Subcutaneous adipose tissue (tissue), 4 donors: ENCODE data around the gene ATP5PF. TPM values are rescaled to one million over a fixed set of nuclear protein-coding genes. Genes with fewer than 3 reads are reported as not detected.

Source experiments
- total RNA-seq, 4 donors: library from RNA; depleted of rRNA; stranded (reverse); fragments of >200 nt; gene quantifications; one replicate each; pipeline ENCODE4 v1.1.0, GENCODE V29; 2016
- TF ChIP-seq, protein P1 (sequence below): fragments of 450-650 bp; IDR thresholded peaks from one replicate; pipeline ENCODE4 v1.5.1; 2016; ENCODE audit warnings: low read depth, mild to moderate bottlenecking, control low read depth, antibody characterized with exemption, moderate library complexity

Gene ATP5PF, protein sequence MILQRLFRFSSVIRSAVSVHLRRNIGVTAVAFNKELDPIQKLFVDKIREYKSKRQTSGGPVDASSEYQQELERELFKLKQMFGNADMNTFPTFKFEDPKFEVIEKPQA
- total RNA-seq: 100 to 1,000 TPM; 103 to 310 (median 116) TPM

DNA sequence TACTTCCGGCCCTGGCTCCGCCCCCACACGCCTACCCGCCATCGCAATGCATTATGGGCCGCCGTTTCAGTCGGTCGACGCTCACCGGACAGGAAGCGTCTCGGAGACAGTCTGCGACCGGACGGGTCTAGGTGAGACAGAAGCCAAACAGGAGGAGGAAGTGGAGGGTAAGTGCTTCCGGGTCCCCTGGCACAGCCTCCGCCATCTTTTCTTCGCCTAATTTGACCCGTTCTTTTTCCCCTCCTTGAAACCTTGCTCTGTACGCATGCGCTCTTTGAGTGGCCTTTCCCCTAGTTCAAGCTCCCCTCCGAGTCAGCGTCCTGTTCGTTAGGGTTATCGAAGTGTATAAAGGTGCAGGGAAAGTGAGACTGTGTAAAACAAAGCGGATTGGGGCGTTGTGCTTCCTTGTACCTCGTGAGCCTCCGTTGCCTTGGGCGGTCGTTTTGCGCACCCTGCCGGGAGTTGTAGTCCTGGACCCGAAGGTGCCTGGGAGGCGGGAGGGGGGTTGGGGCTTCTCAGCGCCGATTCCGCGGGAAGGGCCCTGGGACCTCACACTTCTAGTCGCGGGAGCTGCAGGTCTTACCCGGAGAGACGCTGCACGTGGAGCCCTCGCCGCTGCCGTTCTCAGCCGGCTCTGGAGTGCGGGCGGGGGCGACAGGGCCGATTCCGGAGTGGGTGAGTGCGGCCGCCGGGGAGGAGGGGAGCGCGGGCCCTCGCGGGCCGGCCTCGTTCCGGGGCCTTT is at the start of gene ATP5PF, which contains the start of gene GABPA:
TSS of gene ATP5PF (minus strand) at position 1 of the 742 bp plus-strand sequence. CDS start 5,110 bp downstream, outside the sequence.
TSS of gene GABPA (plus strand) at position 69 of the 742 bp plus-strand sequence. CDS start 6,627 bp downstream, outside the sequence.
- TF ChIP-seq, protein P1, sequence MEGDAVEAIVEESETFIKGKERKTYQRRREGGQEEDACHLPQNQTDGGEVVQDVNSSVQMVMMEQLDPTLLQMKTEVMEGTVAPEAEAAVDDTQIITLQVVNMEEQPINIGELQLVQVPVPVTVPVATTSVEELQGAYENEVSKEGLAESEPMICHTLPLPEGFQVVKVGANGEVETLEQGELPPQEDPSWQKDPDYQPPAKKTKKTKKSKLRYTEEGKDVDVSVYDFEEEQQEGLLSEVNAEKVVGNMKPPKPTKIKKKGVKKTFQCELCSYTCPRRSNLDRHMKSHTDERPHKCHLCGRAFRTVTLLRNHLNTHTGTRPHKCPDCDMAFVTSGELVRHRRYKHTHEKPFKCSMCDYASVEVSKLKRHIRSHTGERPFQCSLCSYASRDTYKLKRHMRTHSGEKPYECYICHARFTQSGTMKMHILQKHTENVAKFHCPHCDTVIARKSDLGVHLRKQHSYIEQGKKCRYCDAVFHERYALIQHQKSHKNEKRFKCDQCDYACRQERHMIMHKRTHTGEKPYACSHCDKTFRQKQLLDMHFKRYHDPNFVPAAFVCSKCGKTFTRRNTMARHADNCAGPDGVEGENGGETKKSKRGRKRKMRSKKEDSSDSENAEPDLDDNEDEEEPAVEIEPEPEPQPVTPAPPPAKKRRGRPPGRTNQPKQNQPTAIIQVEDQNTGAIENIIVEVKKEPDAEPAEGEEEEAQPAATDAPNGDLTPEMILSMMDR: no peak

DNA sequence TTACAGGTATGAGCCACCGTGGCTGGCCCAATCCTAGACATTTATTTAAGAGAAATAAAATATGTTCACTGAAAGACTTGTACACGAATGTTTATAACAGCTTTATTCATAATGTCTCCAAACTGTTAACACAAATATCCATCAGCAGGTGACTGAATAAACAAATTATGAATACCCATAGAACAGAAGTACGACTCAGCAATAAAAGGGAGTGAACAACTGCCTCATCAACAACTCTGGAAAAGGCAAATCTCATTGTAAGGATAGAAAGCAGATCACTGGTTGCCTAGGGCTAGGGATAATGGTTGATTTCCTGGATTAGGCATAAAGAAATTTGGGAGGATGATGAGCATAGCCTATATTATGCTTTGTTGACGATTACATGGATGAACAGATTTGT is 41.7 kb upstream of the ATP5PF start:
- TF ChIP-seq, protein P1: no peak

DNA sequence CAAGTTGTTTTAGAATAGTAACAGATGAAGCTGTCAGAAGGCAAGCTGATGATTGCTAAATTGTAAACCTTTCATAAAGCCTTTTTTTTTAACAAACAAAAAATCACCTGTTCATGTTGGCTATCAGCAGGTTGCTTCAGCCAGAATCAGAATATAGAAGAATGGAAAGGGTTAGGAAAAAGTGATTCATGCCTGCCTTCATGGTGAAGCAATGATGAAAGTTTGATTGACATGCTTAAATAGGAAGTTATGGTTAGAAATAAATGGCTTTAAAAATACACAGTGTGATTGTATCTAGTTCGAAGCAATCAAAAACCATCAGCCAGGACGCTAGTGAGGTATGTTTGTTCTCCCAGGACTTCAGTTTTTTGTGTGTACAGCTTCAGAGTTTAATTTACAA is 38.0 kb upstream of the ATP5PF start:
- TF ChIP-seq, protein P1: no peak

DNA sequence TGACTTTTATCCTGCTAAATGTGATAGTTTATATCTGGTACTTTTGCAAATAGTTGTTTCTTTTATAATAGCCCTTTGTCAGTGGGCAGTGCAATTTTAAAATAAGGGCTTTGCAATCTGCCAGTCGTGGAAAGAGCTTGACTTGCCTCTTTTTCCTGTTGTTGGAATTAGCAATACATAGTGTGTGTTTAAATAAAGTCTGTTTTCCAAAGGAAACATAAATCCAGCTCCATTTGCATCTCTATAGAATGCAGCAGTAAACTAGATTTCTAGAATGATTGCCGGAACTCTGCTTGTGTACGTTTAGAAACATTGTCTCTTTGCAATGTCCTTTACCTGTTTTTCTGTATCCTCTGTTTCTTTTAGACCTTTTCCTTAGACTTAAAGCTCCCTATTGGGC is 33.2 kb upstream of the ATP5PF start:
- TF ChIP-seq, protein P1: no peak

DNA sequence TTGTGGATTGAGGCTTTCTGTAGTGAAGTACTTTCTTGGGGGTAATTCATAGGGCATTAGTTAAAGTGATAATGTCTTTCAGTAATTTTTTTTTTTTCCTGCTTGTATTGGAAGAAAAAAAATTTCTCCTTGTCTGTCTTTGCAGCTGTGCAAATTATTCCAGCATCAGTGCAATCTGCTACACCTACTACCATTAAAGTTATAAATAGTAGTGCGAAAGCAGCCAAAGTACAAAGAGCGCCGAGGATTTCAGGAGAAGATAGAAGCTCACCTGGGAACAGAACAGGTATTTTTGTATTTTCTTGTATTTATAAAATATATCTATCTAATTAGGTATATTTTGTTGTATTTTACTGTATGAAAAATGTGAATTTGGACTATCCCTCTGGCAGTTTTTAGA is 29.4 kb upstream of the ATP5PF start:
- TF ChIP-seq, protein P1: no peak

DNA sequence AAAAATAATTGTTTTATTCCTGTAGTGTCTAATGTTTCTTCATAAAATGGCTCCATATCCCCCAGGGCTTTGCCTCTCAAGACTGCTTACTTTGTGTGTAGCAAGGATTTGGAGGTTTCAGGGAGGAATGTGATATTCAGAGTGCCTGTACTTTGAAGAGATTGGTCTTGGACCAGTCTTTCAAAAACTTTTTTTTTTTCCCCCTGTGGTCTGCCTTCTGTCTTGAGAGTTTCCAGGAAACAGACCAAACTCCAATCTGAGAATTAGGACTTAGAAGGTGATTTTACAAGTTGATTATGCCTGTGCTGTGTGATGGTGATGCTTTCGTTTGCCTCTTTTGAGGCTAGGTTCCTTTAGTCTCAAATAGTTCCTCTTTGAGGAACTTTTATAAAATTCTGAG is 26.0 kb upstream of the ATP5PF start:
- TF ChIP-seq, protein P1: no peak

DNA sequence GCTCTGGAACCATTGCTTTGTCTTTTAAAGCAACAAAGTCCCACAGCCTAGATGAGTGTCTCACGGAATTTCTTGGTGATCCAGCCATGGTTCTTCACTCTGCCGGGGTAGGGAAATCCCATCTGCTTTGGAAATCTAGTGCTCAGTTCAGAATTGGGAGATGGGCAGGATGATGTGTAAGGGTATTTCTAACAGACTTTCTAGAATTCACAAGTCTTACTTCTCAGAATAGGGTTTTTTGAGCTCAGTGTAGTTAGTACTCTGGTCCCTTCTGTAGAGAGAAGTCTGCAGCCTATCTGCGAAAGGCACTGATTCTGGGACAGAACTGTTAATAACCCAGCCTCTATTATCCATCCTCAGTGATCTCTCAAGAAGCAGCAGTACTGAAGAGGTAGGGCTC is 25.4 kb upstream of the ATP5PF start:
- TF ChIP-seq, protein P1: no peak
